ENCODE results near the gene CXCL11.
A peak's percentile ranks its signal among the peaks of the same experiment; 100 is the strongest.
"Not testable (repeated sequence)": the region's sequence is repeated elsewhere in the genome, so short reads cannot be mapped to it uniquely, and the experiment has no call there.

The CXCL11 gene

DNA sequence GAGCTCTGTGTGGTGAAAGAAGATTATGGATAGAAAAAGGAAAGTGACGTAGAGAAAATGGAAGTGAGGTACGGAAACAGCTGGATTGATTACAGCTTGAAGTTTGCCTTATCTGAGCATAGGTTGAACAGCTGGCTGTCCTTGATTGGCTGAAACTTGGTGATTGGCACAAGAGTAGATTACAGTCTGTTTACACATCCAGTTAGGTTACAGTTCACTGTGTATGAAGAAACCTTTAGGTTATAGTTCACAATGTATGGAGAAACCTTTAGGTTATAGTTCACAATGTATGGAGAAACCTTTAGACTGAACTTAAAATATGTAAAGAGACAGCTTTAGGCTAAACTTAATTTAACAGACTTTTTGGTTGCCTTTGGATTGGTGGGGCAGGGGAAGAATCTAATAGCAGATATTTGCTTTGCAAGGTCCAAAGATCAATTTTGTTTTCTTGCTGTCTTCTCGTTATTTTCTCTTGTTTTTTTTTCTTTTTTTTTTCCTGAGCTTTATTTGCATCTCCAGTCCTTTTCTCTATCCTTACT is 23.1 kb upstream of the CXCL11 start:
- no peak overlapping the region for H3K4me3 ChIP-seq (ENCODE audit: control insufficient read depth, low read depth, low read length)
- TF ChIP-seq, protein P1, sequence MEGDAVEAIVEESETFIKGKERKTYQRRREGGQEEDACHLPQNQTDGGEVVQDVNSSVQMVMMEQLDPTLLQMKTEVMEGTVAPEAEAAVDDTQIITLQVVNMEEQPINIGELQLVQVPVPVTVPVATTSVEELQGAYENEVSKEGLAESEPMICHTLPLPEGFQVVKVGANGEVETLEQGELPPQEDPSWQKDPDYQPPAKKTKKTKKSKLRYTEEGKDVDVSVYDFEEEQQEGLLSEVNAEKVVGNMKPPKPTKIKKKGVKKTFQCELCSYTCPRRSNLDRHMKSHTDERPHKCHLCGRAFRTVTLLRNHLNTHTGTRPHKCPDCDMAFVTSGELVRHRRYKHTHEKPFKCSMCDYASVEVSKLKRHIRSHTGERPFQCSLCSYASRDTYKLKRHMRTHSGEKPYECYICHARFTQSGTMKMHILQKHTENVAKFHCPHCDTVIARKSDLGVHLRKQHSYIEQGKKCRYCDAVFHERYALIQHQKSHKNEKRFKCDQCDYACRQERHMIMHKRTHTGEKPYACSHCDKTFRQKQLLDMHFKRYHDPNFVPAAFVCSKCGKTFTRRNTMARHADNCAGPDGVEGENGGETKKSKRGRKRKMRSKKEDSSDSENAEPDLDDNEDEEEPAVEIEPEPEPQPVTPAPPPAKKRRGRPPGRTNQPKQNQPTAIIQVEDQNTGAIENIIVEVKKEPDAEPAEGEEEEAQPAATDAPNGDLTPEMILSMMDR (conservative IDR thresholded peaks at IDR 0.05; ENCODE audit: control insufficient read depth, insufficient read depth, low read depth, low read length) = no peak
- no peak for DNase-seq (ENCODE audit: low read depth)

DNA sequence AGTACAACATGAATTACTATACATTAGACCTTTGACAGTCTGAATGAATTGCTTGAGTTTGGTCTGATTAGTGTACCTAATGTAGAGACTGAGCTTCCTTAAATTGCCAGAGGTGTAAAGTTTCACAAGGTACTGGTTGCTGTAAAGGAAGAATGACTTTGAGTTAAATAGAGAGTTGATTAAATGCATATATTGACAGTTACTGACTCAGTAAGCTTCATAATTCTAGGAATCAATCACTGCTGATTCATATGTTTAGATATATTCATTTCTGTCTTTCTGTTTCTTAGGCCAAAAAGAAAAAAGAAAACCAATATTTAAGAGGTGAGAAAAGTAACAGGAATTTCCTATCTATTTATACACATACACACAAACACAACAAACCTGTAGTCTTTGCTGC is 22.4 kb upstream of the CXCL11 start:
- TF ChIP-seq, protein P1 (conservative IDR thresholded peaks at IDR 0.05; ENCODE audit: control insufficient read depth, insufficient read depth, low read depth, low read length) = no peak
- no peak for DNase-seq (ENCODE audit: low read depth)
- no peak overlapping the region for H3K4me3 ChIP-seq (ENCODE audit: control insufficient read depth, low read depth, low read length)

DNA sequence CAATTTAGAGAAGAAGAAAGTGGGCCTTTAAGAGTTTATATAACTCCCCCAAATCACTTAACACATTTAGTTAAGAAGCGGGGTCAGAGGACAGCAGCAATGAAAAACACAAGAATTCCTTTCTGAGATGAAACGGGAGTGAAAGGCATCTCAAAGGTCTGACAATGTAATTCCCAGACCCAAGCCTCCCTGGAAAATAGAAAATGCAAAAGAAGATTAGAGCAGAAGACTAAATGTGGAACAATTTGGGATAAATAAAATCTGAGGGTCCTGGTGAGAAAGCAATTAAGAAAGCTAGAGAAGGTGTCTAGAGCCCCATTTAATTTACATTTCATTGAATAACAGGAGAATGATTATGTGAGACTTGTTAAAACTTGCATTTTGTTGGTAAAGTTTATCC is 19.6 kb upstream of the CXCL11 start:
- H3K4me3 ChIP-seq (ENCODE audit: control insufficient read depth, low read depth, low read length) = no peak overlapping the region
- TF ChIP-seq, protein P1 (conservative IDR thresholded peaks at IDR 0.05; ENCODE audit: control insufficient read depth, insufficient read depth, low read depth, low read length) = no peak
- DNase-seq (ENCODE audit: low read depth) = no peak

DNA sequence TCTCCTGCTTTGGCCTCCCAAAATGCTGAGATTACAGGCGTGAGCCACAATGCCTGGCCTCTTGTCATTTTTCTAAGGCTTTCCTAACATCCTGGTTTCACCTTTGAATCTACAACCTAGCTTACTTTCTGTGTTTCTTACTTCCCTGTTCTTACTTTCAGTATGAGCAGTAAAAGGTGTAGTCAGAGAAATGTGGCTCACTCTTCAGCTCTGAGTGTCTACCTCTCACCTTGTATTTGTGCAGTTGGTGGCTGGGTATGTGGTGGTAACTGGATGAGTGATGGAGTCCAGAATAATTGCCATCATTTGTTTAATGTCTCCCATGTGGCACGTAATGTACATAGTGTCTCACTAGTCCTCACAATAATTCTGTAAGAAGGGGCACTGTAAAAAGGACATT is 19.1 kb upstream of the CXCL11 start:
- no peak for DNase-seq (ENCODE audit: low read depth)
- H3K4me3 ChIP-seq (ENCODE audit: control insufficient read depth, low read depth, low read length) = no peak overlapping the region
- TF ChIP-seq, protein P1 (conservative IDR thresholded peaks at IDR 0.05; ENCODE audit: control insufficient read depth, insufficient read depth, low read depth, low read length) = no peak

DNA sequence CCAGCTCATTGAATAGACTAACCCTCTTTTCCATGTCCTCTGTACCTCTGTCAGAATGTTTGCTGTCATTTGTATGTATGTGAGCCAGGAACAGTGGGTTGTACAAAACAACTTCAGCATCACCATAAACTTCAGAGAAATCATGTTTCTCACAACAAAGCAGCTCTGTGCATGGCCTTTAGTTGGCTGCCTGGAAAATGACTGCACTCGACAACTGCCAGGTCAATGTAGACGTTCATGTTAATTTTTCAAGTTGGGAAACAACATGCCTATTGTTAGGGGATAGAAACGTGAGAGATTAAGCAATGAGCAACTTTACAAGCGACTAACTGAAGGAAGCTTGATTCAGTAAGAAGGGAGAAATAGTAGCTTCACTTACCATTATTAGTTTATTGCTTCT is 17.9 kb upstream of the CXCL11 start:
- no peak for DNase-seq (ENCODE audit: low read depth)
- TF ChIP-seq, protein P1 (conservative IDR thresholded peaks at IDR 0.05; ENCODE audit: control insufficient read depth, insufficient read depth, low read depth, low read length) = no peak
- H3K4me3 ChIP-seq (ENCODE audit: control insufficient read depth, low read depth, low read length) = no peak overlapping the region

DNA sequence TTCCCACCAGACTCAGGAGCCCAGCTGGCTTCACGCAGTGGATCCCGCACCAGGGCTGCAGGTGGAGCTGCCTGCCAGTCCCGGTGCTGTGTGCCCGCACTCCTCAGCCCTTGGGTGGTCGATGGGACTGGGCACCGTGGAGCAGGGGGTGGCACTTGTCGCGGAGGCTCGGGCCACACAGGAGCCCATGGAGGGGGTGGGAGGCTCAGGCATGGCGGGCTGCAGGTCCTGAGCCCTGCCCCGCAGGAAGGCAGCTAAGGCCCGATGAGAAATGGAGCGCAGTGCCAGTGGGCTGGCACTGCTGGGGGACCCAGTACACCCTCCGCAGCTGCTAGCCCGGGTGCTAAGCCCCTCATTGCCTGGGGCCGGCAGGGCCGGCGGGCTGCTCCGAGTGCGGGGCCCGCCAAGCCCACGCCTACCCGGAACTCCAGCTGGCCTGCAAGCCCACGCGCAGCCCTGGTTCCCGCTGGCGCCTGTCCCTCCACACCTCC is 14.7 kb upstream of the CXCL11 start:
- DNase-seq (ENCODE audit: low read depth); H3K4me3 ChIP-seq (ENCODE audit: control insufficient read depth, low read depth, low read length): not testable (repeated sequence)

DNA sequence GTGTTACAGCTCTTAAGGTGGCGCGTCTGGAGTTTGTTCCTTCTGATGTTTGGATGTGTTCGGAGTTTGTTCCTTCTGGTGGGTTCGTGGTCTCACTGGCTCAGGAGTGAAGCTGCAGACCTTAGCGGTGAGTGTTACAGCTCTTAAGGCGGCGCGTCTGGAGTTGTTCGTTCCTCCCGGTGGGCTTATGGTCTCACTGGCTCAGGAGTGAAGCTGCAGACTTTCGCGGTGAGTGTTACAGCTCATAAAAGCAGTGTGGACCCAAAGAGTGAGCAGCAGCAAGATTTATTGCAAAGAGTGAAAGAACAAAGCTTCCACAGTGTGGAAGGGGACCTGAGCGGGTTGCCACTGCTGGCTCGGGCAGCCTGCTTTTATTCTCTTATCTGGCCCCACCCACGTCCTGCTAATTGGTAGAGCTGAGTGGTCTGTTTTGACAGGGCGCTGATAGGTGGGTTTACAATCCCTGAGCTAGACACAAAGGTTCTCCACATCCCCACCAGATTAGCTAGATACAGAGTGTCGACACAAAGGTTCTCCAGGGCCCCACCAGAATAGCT is 14.1 kb upstream of the CXCL11 start:
- not testable (repeated sequence) for H3K4me3 ChIP-seq (ENCODE audit: control insufficient read depth, low read depth, low read length); DNase-seq (ENCODE audit: low read depth)

DNA sequence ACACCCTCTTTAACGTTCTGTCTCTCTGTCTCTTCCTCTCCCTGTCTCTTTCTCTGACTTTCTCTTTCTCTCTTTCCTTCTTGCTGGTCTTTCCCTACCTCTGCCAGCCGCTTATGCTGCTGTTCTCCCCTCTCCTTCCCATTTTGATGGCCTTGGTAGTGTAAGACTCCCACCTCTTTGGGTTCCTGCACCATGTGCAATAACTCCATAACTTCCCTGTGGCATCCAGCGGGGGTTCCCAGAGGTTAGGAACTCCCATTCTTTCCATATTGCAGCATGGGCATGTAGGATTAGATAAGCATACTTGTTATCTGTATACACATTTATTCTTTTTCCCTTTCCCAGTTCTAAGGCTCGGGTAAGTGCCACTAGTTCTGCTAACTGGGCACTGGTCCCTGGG is 8.8 kb upstream of the CXCL11 start:
- not testable (repeated sequence) for DNase-seq (ENCODE audit: low read depth)

DNA sequence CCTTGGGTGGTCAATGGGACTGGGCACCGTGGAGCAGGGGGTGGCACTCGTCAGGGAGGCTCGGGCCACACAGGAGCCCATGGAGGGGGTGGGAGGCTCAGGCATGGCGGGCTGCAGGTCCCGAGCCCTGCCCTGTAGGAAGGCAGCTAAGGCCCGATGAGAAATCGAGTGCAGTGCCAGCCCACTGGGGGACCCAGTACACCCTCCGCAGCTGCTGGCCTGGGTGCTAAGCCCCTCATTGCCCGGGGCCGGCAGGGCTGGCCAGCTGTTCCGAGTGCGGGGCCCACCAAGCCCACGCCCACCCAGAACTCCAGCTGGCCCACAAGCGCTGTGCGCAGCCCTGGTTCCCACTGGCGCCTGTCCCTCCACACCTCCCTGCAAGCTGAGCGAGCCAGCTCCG is 7.4 kb upstream of the CXCL11 start:
- DNase-seq (ENCODE audit: low read depth) = not testable (repeated sequence)

More for the DNA sequence above, 8.8 kb upstream of the CXCL11 start:
- not testable (repeated sequence) for H3K4me3 ChIP-seq (ENCODE audit: control insufficient read depth, low read depth, low read length)

DNA sequence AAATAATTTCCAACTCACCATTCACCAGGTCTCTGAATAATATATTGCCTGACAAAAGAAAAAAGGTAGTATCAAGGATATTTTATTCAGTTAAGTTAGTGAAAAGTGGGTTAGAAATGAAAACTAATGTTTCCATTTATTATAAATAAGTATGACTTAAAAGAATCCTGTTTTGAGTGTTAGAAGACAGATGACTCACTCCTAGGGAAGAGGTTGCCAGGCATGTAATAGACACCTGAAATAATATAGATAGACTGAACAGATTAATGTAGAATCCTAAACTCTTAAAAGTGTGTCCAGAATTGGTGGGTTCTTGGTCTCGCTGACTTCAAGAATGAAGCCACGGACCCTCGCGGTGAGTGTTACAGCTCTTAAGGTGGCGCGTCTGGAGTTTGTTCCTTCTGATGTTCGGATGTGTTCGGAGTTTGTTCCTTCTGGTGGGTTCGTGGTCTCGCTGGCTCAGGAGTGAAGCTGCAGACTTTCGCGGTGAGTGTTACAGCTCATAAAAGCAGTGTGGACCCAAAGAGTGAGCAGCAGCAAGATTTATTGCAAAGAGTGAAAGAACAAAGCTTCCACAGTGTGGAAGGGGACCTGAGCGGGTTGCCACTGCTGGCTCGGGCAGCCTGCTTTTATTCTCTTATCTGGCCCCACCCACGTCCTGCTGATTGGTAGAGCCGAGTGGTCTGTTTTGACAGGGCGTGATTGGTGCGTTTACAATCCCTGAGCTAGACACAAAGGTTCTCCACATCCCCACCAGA is 6.5 kb upstream of the CXCL11 start:
- peak; percentile 41 for DNase-seq (ENCODE audit: low read depth)
- not testable (repeated sequence) for H3K4me3 ChIP-seq (ENCODE audit: control insufficient read depth, low read depth, low read length)

More for the DNA sequence above, 7.4 kb upstream of the CXCL11 start:
- not testable (repeated sequence) for H3K4me3 ChIP-seq (ENCODE audit: control insufficient read depth, low read depth, low read length)

All from fibroblast of mammary gland (primary cell).